ENCODE results near the gene SLC39A13. TPM values are rescaled to one million over a fixed set of nuclear protein-coding genes. Genes with fewer than 3 reads are reported as not detected.

Gene SLC39A13
- total and polyA plus RNA-seq, 12 donors = 8.2 to 92.9 (median 58.6) TPM

GRCh38 chr11:47442514-47442913, 34.1 kb downstream of the SLC39A13 start:
- Histone ChIP-seq H3K4me1 (replicated peaks in 1 of 2) (peaks cover 6% of the 10 kb centered on the region in 2 donors), H3K27ac (no peak overlapping the region), H3K36me3 (replicated peaks in 1 of 2) (no peaks in the 10 kb centered on the region), H3K27me3 (no peaks in the 10 kb centered on the region), H3K4me3 (no peak overlapping the region), H3K9me3 (replicated peaks in 1 of 3) (no peaks in the 10 kb centered on the region)
- TF ChIP-seq, protein P1, sequence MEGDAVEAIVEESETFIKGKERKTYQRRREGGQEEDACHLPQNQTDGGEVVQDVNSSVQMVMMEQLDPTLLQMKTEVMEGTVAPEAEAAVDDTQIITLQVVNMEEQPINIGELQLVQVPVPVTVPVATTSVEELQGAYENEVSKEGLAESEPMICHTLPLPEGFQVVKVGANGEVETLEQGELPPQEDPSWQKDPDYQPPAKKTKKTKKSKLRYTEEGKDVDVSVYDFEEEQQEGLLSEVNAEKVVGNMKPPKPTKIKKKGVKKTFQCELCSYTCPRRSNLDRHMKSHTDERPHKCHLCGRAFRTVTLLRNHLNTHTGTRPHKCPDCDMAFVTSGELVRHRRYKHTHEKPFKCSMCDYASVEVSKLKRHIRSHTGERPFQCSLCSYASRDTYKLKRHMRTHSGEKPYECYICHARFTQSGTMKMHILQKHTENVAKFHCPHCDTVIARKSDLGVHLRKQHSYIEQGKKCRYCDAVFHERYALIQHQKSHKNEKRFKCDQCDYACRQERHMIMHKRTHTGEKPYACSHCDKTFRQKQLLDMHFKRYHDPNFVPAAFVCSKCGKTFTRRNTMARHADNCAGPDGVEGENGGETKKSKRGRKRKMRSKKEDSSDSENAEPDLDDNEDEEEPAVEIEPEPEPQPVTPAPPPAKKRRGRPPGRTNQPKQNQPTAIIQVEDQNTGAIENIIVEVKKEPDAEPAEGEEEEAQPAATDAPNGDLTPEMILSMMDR (IDR thresholded peaks at IDR 0.05) = no peak
- TF ChIP-seq POLR2A (IDR thresholded peaks at IDR 0.05) = no peak
- no peak for DNase-seq
- WGBS, 4 donors = 89 to 100% (median 95%) methylated on average over 1 to 8 of the region's 8 CpGs
- intact Hi-C loops (cut with DNase I) = no loop called here

GRCh38 chr11:47443028-47443700, 34.8 kb downstream of the SLC39A13 start:
- DNase-seq = no peak
- H3K9me3 ChIP-seq (replicated peaks in 1 of 3) = no peaks in the 10 kb centered on the region
- H3K27ac ChIP-seq = no peak overlapping the region
- H3K36me3 ChIP-seq (replicated peaks in 1 of 2) = no peaks in the 10 kb centered on the region
- WGBS, 4 donors = 84 to 88% (median 85%) methylated on average over 11 to 12 of the region's 12 CpGs
- H3K27me3 ChIP-seq = no peaks in the 10 kb centered on the region
- H3K4me3 ChIP-seq = no peak overlapping the region
- intact Hi-C loops (cut with DNase I) = no loop called here
- H3K4me1 ChIP-seq (replicated peaks in 1 of 2) = no peaks in the 10 kb centered on the region
- TF ChIP-seq POLR2A (IDR thresholded peaks at IDR 0.05) = no peak
- TF ChIP-seq, protein P1 (IDR thresholded peaks at IDR 0.05) = peak in 1 of 6 experiments; percentile 11

GRCh38 chr11:47443817-47444216, 35.4 kb downstream of the SLC39A13 start:
- H3K4me3 ChIP-seq = no peak overlapping the region
- no peak for TF ChIP-seq POLR2A (IDR thresholded peaks at IDR 0.05)
- TF ChIP-seq, protein P1 (IDR thresholded peaks at IDR 0.05) = no peak
- H3K9me3 ChIP-seq (replicated peaks in 1 of 3) = no peaks in the 10 kb centered on the region
- H3K36me3 ChIP-seq (replicated peaks in 1 of 2) = no peaks in the 10 kb centered on the region
- DNase-seq = no peak
- 75 to 84% (median 79%) methylated on average over 3 of the region's 3 CpGs for WGBS, 4 donors
- H3K27me3 ChIP-seq = no peaks in the 10 kb centered on the region
- intact Hi-C loops (cut with DNase I) = no loop called here
- H3K4me1 ChIP-seq (replicated peaks in 1 of 2) = peaks cover under 1 to 2% of the 10 kb centered on the region in 2 donors
- H3K27ac ChIP-seq = no peak overlapping the region

DNA sequence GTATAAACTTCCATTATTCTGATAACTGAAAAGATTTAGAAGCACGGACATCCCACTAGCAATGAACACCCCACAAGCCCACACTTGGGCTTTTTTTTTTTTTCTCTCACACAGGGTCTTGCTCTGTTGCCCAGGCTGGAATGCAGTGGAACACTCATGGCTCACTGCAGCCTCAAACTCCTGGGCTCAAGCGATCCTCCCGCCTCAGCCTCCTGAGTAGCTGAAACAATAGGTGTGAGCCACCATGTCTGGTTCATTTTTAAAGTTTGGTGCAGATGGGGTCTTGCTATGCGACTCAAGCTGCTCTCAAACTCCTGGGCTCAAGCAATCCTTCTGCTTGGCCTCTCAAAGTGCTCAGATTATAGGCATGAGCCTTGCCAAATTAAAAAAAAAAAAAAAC, 37.5 kb downstream of the SLC39A13 start:
- H3K27me3 ChIP-seq = no peaks in the 10 kb centered on the region
- TF ChIP-seq, protein P1 (IDR thresholded peaks at IDR 0.05) = no peak
- no peak for TF ChIP-seq POLR2A (IDR thresholded peaks at IDR 0.05)
- H3K4me3 ChIP-seq = no peak overlapping the region
- intact Hi-C loops (cut with DNase I) = no loop called here
- H3K9me3 ChIP-seq (replicated peaks in 1 of 3) = no peaks in the 10 kb centered on the region
- DNase-seq = no peak
- H3K27ac ChIP-seq = no peak overlapping the region
- WGBS, 4 donors = 94 to 98% (median 95%) methylated on average over 4 of the region's 4 CpGs
- H3K36me3 ChIP-seq (replicated peaks in 1 of 2) = no peaks in the 10 kb centered on the region
- peaks cover 3 to 9% of the 10 kb centered on the region in 2 donors for H3K4me1 ChIP-seq (replicated peaks in 1 of 2)
